ENCODE results near the gene CD40.

The CD40 gene

GRCh38 chr20:46169245-46170171, 51.4 kb downstream of the CD40 start:
- TF ChIP-seq REST (IDR thresholded peaks at IDR 0.05; ENCODE audit: low read depth) (no peak), CEBPB (IDR thresholded peaks at IDR 0.05) (no peak)

GRCh38 chr20:46171476-46171875, 53.4 kb downstream of the CD40 start:
- TF ChIP-seq CREB1 (IDR thresholded peaks at IDR 0.05; ENCODE audit: low read depth) (no peak), NFIC (IDR thresholded peaks at IDR 0.05) (no peak), TAF1 (IDR thresholded peaks at IDR 0.05; ENCODE audit: low read depth) (no peak), MAX (IDR thresholded peaks at IDR 0.05) (no peak), TCF12 (IDR thresholded peaks at IDR 0.05; ENCODE audit: low read depth) (no peak), ZBTB7A (IDR thresholded peaks at IDR 0.05; ENCODE audit: low read depth) (no peak)

- TF ChIP-seq USF1 (IDR thresholded peaks at IDR 0.05) = no peak
- no peak for TF ChIP-seq FOXM1 (IDR thresholded peaks at IDR 0.05; ENCODE audit: borderline replicate concordance, low read depth)
- TF ChIP-seq TEAD4 (IDR thresholded peaks at IDR 0.05) = no peak
- TF ChIP-seq REST (IDR thresholded peaks at IDR 0.05; ENCODE audit: low read depth) = no peak
- no peak for TF ChIP-seq MAX (IDR thresholded peaks at IDR 0.05)
- TF ChIP-seq RAD21 (IDR thresholded peaks at IDR 0.05; ENCODE audit: low read depth) = no peak
- TF ChIP-seq CREB1 (IDR thresholded peaks at IDR 0.05; ENCODE audit: low read depth) = no peak
Observed at GRCh38 chr20:46171909-46172308, 53.8 kb downstream of the CD40 start.

- TF ChIP-seq REST (IDR thresholded peaks at IDR 0.05; ENCODE audit: low read depth) = no peak
- TF ChIP-seq TCF12 (IDR thresholded peaks at IDR 0.05; ENCODE audit: low read depth) = no peak
- no peak for TF ChIP-seq ZBTB7A (IDR thresholded peaks at IDR 0.05; ENCODE audit: low read depth)
- no peak for TF ChIP-seq FOXM1 (IDR thresholded peaks at IDR 0.05; ENCODE audit: borderline replicate concordance, low read depth)
Observed at GRCh38 chr20:46172455-46172854, 54.3 kb downstream of the CD40 start.

- no peak for TF ChIP-seq YY1 (IDR thresholded peaks at IDR 0.05; ENCODE audit: low read depth)
- TF ChIP-seq REST (IDR thresholded peaks at IDR 0.05; ENCODE audit: low read depth) = no peak
- no peak for TF ChIP-seq TAF1 (IDR thresholded peaks at IDR 0.05; ENCODE audit: low read depth)
- TF ChIP-seq NFIC (IDR thresholded peaks at IDR 0.05) = no peak
- no peak for TF ChIP-seq MAX (IDR thresholded peaks at IDR 0.05)
- TF ChIP-seq RAD21 (IDR thresholded peaks at IDR 0.05; ENCODE audit: low read depth) = no peak
- no peak for TF ChIP-seq CREB1 (IDR thresholded peaks at IDR 0.05; ENCODE audit: low read depth)
Observed at GRCh38 chr20:46172961-46173536, 54.9 kb downstream of the CD40 start.

Measured in Ishikawa (cell line).